Vagina (tissue), 2 donors: ENCODE data around the gene C1orf105.

Experiments
- CTCF ChIP-seq, 3 experiments: fragments of 450-650 bp in 2 of 3; fragments of 200-600 bp in 1 of 3; sonication (generic) in 1 of 3; IDR thresholded peaks; one replicate each; pipeline ENCODE4 v1.5.1; 2017 to 2019; ENCODE audit warnings: antibody characterized with exemption in 3 of 3, mild to moderate bottlenecking in 2 of 3, moderate library complexity in 2 of 3
- POLR2AphosphoS5 ChIP-seq, 2 donors: sonication (generic); formaldehyde crosslinking; IDR thresholded peaks; one replicate each; pipeline ENCODE4 v1.9.0; 2017; ENCODE audit warnings: antibody characterized with exemption in 2 of 2, mild to moderate bottlenecking in 2 of 2, low read depth in 1 of 2; ENCODE audit not compliant: insufficient read depth in 1 of 2

- TF ChIP-seq CTCF (IDR thresholded peaks at IDR 0.05) (no peak), POLR2AphosphoS5 (IDR thresholded peaks at IDR 0.05; ENCODE audit: insufficient read depth in 1 of 2, low read depth in 1 of 2) (no peak)
These were observed 2.9 kb upstream of the C1orf105 start for GRCh38 chr1:172417557-172417956.
